A549 (cell line): ENCODE results near the gene ZNF418. TPM values are rescaled to one million over a fixed set of nuclear protein-coding genes. Genes with fewer than 3 reads are reported as not detected.

Experiments
- ATAC-seq, 2 experiments: fragments of 200-7000 bp in 1 of 2; fragments of >200 bp in 1 of 2; cut with Nextera tagmentation in 1 of 2; cut with Tn5 transposase in 1 of 2; 3 replicates each; pipeline versions ENCODE4 v1.8.0 to v1.9.1; 2018 to 2020; ENCODE audit warnings: mild to moderate bottlenecking in 1 of 2, moderate library complexity in 1 of 2
- CTCF ChIA-PET: fragments of 300-600 bp; sonication (Branson Sonifier 250); formaldehyde crosslinking; extraction: SDS; loops from one replicate; lab custom pipeline; 2021; ENCODE audit warnings: antibody characterized with exemption, inconsistent platforms; lab: Yijun Ruan, JAX
- POLR2A ChIA-PET: fragments of 350-600 bp; formaldehyde crosslinking; extraction: SDS; loops from one replicate; lab custom pipeline; 2021; ENCODE audit warnings: antibody characterized with exemption, inconsistent platforms; lab: Yijun Ruan, JAX
- DNase-seq, 2 experiments: peaks; one replicate each; pipeline versions ENCODE4 v3.0.0 to v3.0.0-alpha.2; 2011 to 2016; ENCODE audit warnings: low read depth in 1 of 2, low spot score in 1 of 2
- FAIRE-seq: peaks from 2 replicates; lab custom pipeline; 2011; peaks lifted over from hg19 to GRCh38; lab: Jason Lieb, UNC
- H3K27ac ChIP-seq, 2 experiments: fragments of >200 bp; sonication (Bioruptor Twin); formaldehyde crosslinking; 3 replicates each; pipeline ENCODE4 v1.5.1; 2016 to 2017
- H3K4me1 ChIP-seq: fragments of >200 bp; sonication (Bioruptor Twin); formaldehyde crosslinking; 3 replicates; pipeline ENCODE4 v1.6.1; 2016
- H3K4me2 ChIP-seq: fragments of >200 bp; sonication (Bioruptor Twin); formaldehyde crosslinking; 3 replicates; pipeline ENCODE4 v1.6.1; 2016
- H3K4me3 ChIP-seq: fragments of >200 bp; sonication (Bioruptor Twin); formaldehyde crosslinking; 3 replicates; pipeline ENCODE4 v1.5.1; 2016
- H3K9me3 ChIP-seq: fragments of >200 bp; sonication (Bioruptor Twin); formaldehyde crosslinking; 3 replicates; pipeline ENCODE4 v1.6.1; 2016
- BHLHE40 ChIP-seq: IDR thresholded peaks from 2 replicates; pipeline ENCODE4 v1.6.1; 2012; ENCODE audit warnings: low read depth, low read length, inconsistent platforms
- CBX2 ChIP-seq: fragments of 200-600 bp; sonication (generic); IDR thresholded peaks from 2 replicates; pipeline ENCODE4 v1.6.1; 2016; ENCODE audit warnings: low read depth, mild to moderate bottlenecking, borderline replicate concordance
- CBX8 ChIP-seq: fragments of 200-600 bp; sonication (generic); IDR thresholded peaks from 2 replicates; pipeline ENCODE4 v1.6.1; 2016
- CEBPB ChIP-seq, 2 experiments: fragments of >200 bp in 1 of 2; sonication (Bioruptor Twin) in 1 of 2; formaldehyde crosslinking in 1 of 2; IDR thresholded peaks; 2 replicates each; pipeline ENCODE4 v1.6.1; 2012 to 2016
- EHMT2 ChIP-seq: fragments of 200-600 bp; sonication (generic); IDR thresholded peaks from 2 replicates; pipeline ENCODE4 v1.6.1; 2016; ENCODE audit warnings: antibody characterized with exemption, low read depth, mild to moderate bottlenecking, moderate library complexity
- EP300 ChIP-seq, 2 experiments: fragments of >200 bp; sonication (Bioruptor Twin); formaldehyde crosslinking; IDR thresholded peaks; 2 replicates in 1 of 2; 3 replicates in 1 of 2; pipeline ENCODE4 v1.6.1; 2016 to 2017
- FOXS1 ChIP-seq: fragments of 250-450 bp; sonication (Bioruptor Pico); IDR thresholded peaks from 2 replicates; pipeline ENCODE4 v1.5.0; 2020; ENCODE audit warnings: mild to moderate bottlenecking, moderate library complexity
- GATA3 ChIP-seq: IDR thresholded peaks from 2 replicates; pipeline ENCODE4 v1.6.1; 2012; ENCODE audit warnings: borderline replicate concordance
- HEYL ChIP-seq: fragments of 250-450 bp; sonication (Bioruptor Pico); IDR thresholded peaks from 2 replicates; pipeline ENCODE4 v1.8.0; 2021; ENCODE audit warnings: mild to moderate bottlenecking, moderate library complexity
- KDM1A ChIP-seq: fragments of 200-600 bp; sonication (generic); IDR thresholded peaks from 2 replicates; pipeline ENCODE4 v1.6.1; 2016; ENCODE audit warnings: low read depth, mild to moderate bottlenecking
- PHF8 ChIP-seq: fragments of 200-600 bp; sonication (generic); IDR thresholded peaks from 2 replicates; pipeline ENCODE4 v1.6.1; 2016; ENCODE audit warnings: low read depth, mild to moderate bottlenecking, antibody characterized with exemption, moderate library complexity, borderline replicate concordance
- RAD21 ChIP-seq, 2 experiments: fragments of >200 bp in 1 of 2; sonication (Bioruptor Twin) in 1 of 2; formaldehyde crosslinking in 1 of 2; IDR thresholded peaks in 1 of 2; conservative IDR thresholded peaks in 1 of 2; 2 replicates in 1 of 2; 3 replicates in 1 of 2; pipeline ENCODE4 v1.6.1; 2012 to 2018; ENCODE audit warnings: inconsistent platforms in 1 of 2
- RFX5 ChIP-seq: fragments of 450-650 bp; IDR thresholded peaks from 2 replicates; pipeline ENCODE4 v1.7.1; 2014; ENCODE audit warnings: antibody characterized with exemption, mild to moderate bottlenecking, moderate library complexity
- SREBF2 ChIP-seq: fragments of 450-650 bp; IDR thresholded peaks from 2 replicates; pipeline ENCODE4 v1.6.1; 2014; ENCODE audit warnings: mild to moderate bottlenecking, moderate library complexity
- ZNF302 ChIP-seq: fragments of 250-450 bp; sonication (Bioruptor Pico); IDR thresholded peaks from 2 replicates; pipeline ENCODE4 v1.9.0; 2021; ENCODE audit warnings: inconsistent platforms, mild to moderate bottlenecking, moderate library complexity
- ZSCAN20 ChIP-seq: fragments of 250-450 bp; sonication (Bioruptor Pico); IDR thresholded peaks from 2 replicates; pipeline ENCODE4 v1.8.0; 2022; ENCODE audit warnings: mild to moderate bottlenecking, moderate library complexity
- polyA plus RNA-seq, 4 experiments: library from polyadenylated mRNA; depleted of rRNA in 3 of 4; stranded (reverse); fragments of >200 nt; fragmentation: RNase III in 1 of 4; extraction: RNeasy Plus Mini Kit Qiagen cat#74134 plus additional on column Dnase treatment in 1 of 4; gene quantifications; 2 replicates in 3 of 4; 3 replicates in 1 of 4; pipeline ENCODE4 v1.2.3, GENCODE V29; 2011 to 2017
- TF ChIP-seq, protein P1 (sequence below): fragments of 200-600 bp; sonication (generic); IDR thresholded peaks from 2 replicates; pipeline ENCODE4 v1.6.1; 2016; ENCODE audit warnings: antibody characterized with exemption, mild to moderate bottlenecking, moderate library complexity
- TF ChIP-seq, protein P2 (sequence below): IDR thresholded peaks from 2 replicates; pipeline ENCODE4 v1.6.1; 2012
- TF ChIP-seq, protein P3 (sequence below): fragments of >200 bp; sonication (Bioruptor Twin); formaldehyde crosslinking; IDR thresholded peaks from 2 replicates; pipeline ENCODE4 v1.6.1; 2016
- TF ChIP-seq, protein P4 (sequence below): IDR thresholded peaks from 2 replicates; pipeline ENCODE4 v1.6.1; 2012

The ZNF418 gene
- polyA plus RNA-seq, 2 of the 4 experiments (the other 2 are of a cell fraction), result 1.8 to 3.2 TPM

DNA sequence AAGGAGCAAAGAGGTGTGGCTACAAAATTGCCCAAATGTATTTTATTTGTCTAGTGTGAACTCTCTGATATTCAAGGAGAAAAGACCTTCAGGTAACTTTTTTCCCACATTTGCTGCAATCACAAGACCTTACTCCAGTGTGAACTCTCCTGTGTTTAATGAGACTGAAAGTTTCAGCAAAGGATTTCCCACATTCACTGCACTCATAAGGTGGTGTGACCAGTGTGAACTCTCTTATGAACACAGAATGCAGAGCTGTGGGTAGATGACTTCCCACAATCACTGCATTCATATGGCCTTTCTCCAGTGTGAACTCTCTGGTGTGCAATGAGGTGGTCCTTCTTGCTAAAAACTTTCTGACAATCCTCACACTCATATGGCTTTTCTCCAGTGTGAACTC, 62.8 kb downstream of the ZNF418 start:
- FAIRE-seq (no peak), DNase-seq (no peak), ATAC-seq (no peak)
- Histone ChIP-seq H3K27ac (no peak overlapping the region), H3K4me3 (no peak overlapping the region), H3K4me1 (no peaks in the 10 kb centered on the region), H3K4me2 (no peak overlapping the region), H3K9me3 (peaks cover 89% of the 10 kb centered on the region)
- CTCF ChIA-PET, result interaction anchor here (1.2 kb wide), 1 partner anchor 12 kb away, joined by 4 read pairs; no protein-coding TSS in a partner anchor
- POLR2A ChIA-PET, result no interaction called here
- TF ChIP-seq, protein P1, sequence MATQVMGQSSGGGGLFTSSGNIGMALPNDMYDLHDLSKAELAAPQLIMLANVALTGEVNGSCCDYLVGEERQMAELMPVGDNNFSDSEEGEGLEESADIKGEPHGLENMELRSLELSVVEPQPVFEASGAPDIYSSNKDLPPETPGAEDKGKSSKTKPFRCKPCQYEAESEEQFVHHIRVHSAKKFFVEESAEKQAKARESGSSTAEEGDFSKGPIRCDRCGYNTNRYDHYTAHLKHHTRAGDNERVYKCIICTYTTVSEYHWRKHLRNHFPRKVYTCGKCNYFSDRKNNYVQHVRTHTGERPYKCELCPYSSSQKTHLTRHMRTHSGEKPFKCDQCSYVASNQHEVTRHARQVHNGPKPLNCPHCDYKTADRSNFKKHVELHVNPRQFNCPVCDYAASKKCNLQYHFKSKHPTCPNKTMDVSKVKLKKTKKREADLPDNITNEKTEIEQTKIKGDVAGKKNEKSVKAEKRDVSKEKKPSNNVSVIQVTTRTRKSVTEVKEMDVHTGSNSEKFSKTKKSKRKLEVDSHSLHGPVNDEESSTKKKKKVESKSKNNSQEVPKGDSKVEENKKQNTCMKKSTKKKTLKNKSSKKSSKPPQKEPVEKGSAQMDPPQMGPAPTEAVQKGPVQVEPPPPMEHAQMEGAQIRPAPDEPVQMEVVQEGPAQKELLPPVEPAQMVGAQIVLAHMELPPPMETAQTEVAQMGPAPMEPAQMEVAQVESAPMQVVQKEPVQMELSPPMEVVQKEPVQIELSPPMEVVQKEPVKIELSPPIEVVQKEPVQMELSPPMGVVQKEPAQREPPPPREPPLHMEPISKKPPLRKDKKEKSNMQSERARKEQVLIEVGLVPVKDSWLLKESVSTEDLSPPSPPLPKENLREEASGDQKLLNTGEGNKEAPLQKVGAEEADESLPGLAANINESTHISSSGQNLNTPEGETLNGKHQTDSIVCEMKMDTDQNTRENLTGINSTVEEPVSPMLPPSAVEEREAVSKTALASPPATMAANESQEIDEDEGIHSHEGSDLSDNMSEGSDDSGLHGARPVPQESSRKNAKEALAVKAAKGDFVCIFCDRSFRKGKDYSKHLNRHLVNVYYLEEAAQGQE, result no peak
- TF ChIP-seq EP300 (IDR thresholded peaks at IDR 0.05), result no peak
- TF ChIP-seq ZSCAN20, result no peak
- no peak for TF ChIP-seq CBX2
- TF ChIP-seq, protein P2, sequence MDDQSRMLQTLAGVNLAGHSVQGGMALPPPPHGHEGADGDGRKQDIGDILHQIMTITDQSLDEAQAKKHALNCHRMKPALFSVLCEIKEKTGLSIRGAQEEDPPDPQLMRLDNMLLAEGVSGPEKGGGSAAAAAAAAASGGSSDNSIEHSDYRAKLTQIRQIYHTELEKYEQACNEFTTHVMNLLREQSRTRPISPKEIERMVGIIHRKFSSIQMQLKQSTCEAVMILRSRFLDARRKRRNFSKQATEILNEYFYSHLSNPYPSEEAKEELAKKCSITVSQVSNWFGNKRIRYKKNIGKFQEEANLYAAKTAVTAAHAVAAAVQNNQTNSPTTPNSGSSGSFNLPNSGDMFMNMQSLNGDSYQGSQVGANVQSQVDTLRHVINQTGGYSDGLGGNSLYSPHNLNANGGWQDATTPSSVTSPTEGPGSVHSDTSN, result no peak
- no peak for TF ChIP-seq GATA3
- no peak for TF ChIP-seq CEBPB (IDR thresholded peaks at IDR 0.05)
- no peak for TF ChIP-seq CBX8
- no peak for TF ChIP-seq RAD21 (conservative IDR thresholded peaks at IDR 0.05 in 1 of 2, IDR thresholded peaks at IDR 0.05 in 1 of 2)
- no peak for TF ChIP-seq FOXS1
- TF ChIP-seq, protein P3, sequence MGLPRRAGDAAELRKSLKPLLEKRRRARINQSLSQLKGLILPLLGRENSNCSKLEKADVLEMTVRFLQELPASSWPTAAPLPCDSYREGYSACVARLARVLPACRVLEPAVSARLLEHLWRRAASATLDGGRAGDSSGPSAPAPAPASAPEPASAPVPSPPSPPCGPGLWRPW, result no peak
- TF ChIP-seq ZNF302 (CRISPR knock-in tag), result no peak
- TF ChIP-seq EHMT2, result no peak
- TF ChIP-seq BHLHE40, result no peak
- TF ChIP-seq SREBF2, result no peak
- TF ChIP-seq PHF8, result no peak
- TF ChIP-seq RFX5, result no peak
- TF ChIP-seq, protein P4, sequence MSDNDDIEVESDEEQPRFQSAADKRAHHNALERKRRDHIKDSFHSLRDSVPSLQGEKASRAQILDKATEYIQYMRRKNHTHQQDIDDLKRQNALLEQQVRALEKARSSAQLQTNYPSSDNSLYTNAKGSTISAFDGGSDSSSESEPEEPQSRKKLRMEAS, result no peak
- TF ChIP-seq HEYL (CRISPR knock-in tag), result no peak
- TF ChIP-seq KDM1A, result no peak

Other genes starting within 250 kb of the ZNF418 start
- gene ZNF154, start 226.2 kb downstream of the ZNF418 start, polyA plus RNA-seq (2011; rRNA removed), result not detected in 2 replicates
- gene ZNF154, start 226.2 kb downstream of the ZNF418 start, polyA plus RNA-seq (2017; fragmentation: RNase III; extraction: RNeasy Plus Mini Kit Qiagen cat#74134 plus additional on column Dnase treatment), result not detected in 3 replicates
- gene ZNF671, start 207.8 kb downstream of the ZNF418 start, polyA plus RNA-seq (2011; rRNA removed), result 1.4 and 1.5 TPM in 2 replicates
- 0.85 to 1.1 TPM (median 1.0 TPM) in 3 replicates for gene ZNF671, start 207.8 kb downstream of the ZNF418 start, polyA plus RNA-seq (2017; fragmentation: RNase III; extraction: RNeasy Plus Mini Kit Qiagen cat#74134 plus additional on column Dnase treatment)
- gene ZNF776, start 188.6 kb downstream of the ZNF418 start, polyA plus RNA-seq (2011; rRNA removed), result 9.3 and 10.5 TPM in 2 replicates
- 5.3 to 7.0 TPM (median 6.1 TPM) in 3 replicates for gene ZNF776, start 188.6 kb downstream of the ZNF418 start, polyA plus RNA-seq (2017; fragmentation: RNase III; extraction: RNeasy Plus Mini Kit Qiagen cat#74134 plus additional on column Dnase treatment)
- 8.1 and 8.2 TPM in 2 replicates for gene ZNF586, start 165.7 kb downstream of the ZNF418 start, polyA plus RNA-seq (2011; rRNA removed)
- 7.1 to 8.5 TPM (median 7.3 TPM) in 3 replicates for gene ZNF586, start 165.7 kb downstream of the ZNF418 start, polyA plus RNA-seq (2017; fragmentation: RNase III; extraction: RNeasy Plus Mini Kit Qiagen cat#74134 plus additional on column Dnase treatment)
- 5.7 and 5.8 TPM in 2 replicates for gene ZNF552, start 120.5 kb downstream of the ZNF418 start, polyA plus RNA-seq (2011; rRNA removed)
- 6.0 to 7.2 TPM (median 6.5 TPM) in 3 replicates for gene ZNF552, start 120.5 kb downstream of the ZNF418 start, polyA plus RNA-seq (2017; fragmentation: RNase III; extraction: RNeasy Plus Mini Kit Qiagen cat#74134 plus additional on column Dnase treatment)
- gene ZNF587B, start 105.1 kb downstream of the ZNF418 start, polyA plus RNA-seq (2011; rRNA removed), result 14.2 and 14.9 TPM in 2 replicates
- 13.2 to 15.8 TPM (median 14.1 TPM) in 3 replicates for gene ZNF587B, start 105.1 kb downstream of the ZNF418 start, polyA plus RNA-seq (2017; fragmentation: RNase III; extraction: RNeasy Plus Mini Kit Qiagen cat#74134 plus additional on column Dnase treatment)
- 12.1 and 17.2 TPM in 2 replicates for gene ZNF587, start 85.5 kb downstream of the ZNF418 start, polyA plus RNA-seq (2011; rRNA removed)
- 10.2 to 11.2 TPM (median 10.7 TPM) in 3 replicates for gene ZNF587, start 85.5 kb downstream of the ZNF418 start, polyA plus RNA-seq (2017; fragmentation: RNase III; extraction: RNeasy Plus Mini Kit Qiagen cat#74134 plus additional on column Dnase treatment)
- 5.5 and 6.9 TPM in 2 replicates for gene ZNF814, start 46.4 kb downstream of the ZNF418 start, polyA plus RNA-seq (2011; rRNA removed)
- 2.1 to 3.0 TPM (median 2.6 TPM) in 3 replicates for gene ZNF814, start 46.4 kb downstream of the ZNF418 start, polyA plus RNA-seq (2017; fragmentation: RNase III; extraction: RNeasy Plus Mini Kit Qiagen cat#74134 plus additional on column Dnase treatment)
- 8.0 and 8.7 TPM in 2 replicates for gene ZNF417, start 18.8 kb downstream of the ZNF418 start, polyA plus RNA-seq (2011; rRNA removed)
- gene ZNF417, start 18.8 kb downstream of the ZNF418 start, polyA plus RNA-seq (2017; fragmentation: RNase III; extraction: RNeasy Plus Mini Kit Qiagen cat#74134 plus additional on column Dnase treatment), result 5.6 to 5.9 TPM (median 5.8 TPM) in 3 replicates
- 2.5 and 2.9 TPM in 2 replicates for gene ZNF256, start 12.3 kb upstream of the ZNF418 start, polyA plus RNA-seq (2011; rRNA removed)
- 1.4 to 1.7 TPM (median 1.6 TPM) in 3 replicates for gene ZNF256, start 12.3 kb upstream of the ZNF418 start, polyA plus RNA-seq (2017; fragmentation: RNase III; extraction: RNeasy Plus Mini Kit Qiagen cat#74134 plus additional on column Dnase treatment)
- 0.13 and 0.15 TPM in 2 replicates for gene C19orf18, start 39.1 kb upstream of the ZNF418 start, polyA plus RNA-seq (2011; rRNA removed)
- 0.17 to 0.25 TPM in 2 of 3 replicates, not detected in the other for gene C19orf18, start 39.1 kb upstream of the ZNF418 start, polyA plus RNA-seq (2017; fragmentation: RNase III; extraction: RNeasy Plus Mini Kit Qiagen cat#74134 plus additional on column Dnase treatment)
- 4.8 and 5.1 TPM in 2 replicates for gene ZNF606, start 67.4 kb upstream of the ZNF418 start, polyA plus RNA-seq (2011; rRNA removed)
- gene ZNF606, start 67.4 kb upstream of the ZNF418 start, polyA plus RNA-seq (2017; fragmentation: RNase III; extraction: RNeasy Plus Mini Kit Qiagen cat#74134 plus additional on column Dnase treatment), result 4.5 to 5.1 TPM (median 4.5 TPM) in 3 replicates
- not detected in 2 replicates for gene ZSCAN1, start 98.6 kb upstream of the ZNF418 start, polyA plus RNA-seq (2011; rRNA removed)
- not detected in 3 replicates for gene ZSCAN1, start 98.6 kb upstream of the ZNF418 start, polyA plus RNA-seq (2017; fragmentation: RNase III; extraction: RNeasy Plus Mini Kit Qiagen cat#74134 plus additional on column Dnase treatment)
- not detected in 2 replicates for gene ZNF135, start 123.9 kb upstream of the ZNF418 start, polyA plus RNA-seq (2011; rRNA removed)
- gene ZNF135, start 123.9 kb upstream of the ZNF418 start, polyA plus RNA-seq (2017; fragmentation: RNase III; extraction: RNeasy Plus Mini Kit Qiagen cat#74134 plus additional on column Dnase treatment), result not detected in 3 replicates
- 2.2 and 2.9 TPM in 2 replicates for gene ZSCAN18, start 162.8 kb upstream of the ZNF418 start, polyA plus RNA-seq (2011; rRNA removed)
- 2.3 to 3.3 TPM (median 2.6 TPM) in 3 replicates for gene ZSCAN18, start 162.8 kb upstream of the ZNF418 start, polyA plus RNA-seq (2017; fragmentation: RNase III; extraction: RNeasy Plus Mini Kit Qiagen cat#74134 plus additional on column Dnase treatment)
- 5.7 and 6.2 TPM in 2 replicates for gene ZNF329, start 215.4 kb upstream of the ZNF418 start, polyA plus RNA-seq (2011; rRNA removed)
- 2.7 to 2.8 TPM (median 2.8 TPM) in 3 replicates for gene ZNF329, start 215.4 kb upstream of the ZNF418 start, polyA plus RNA-seq (2017; fragmentation: RNase III; extraction: RNeasy Plus Mini Kit Qiagen cat#74134 plus additional on column Dnase treatment)
- gene ZNF274, start 247.7 kb upstream of the ZNF418 start, polyA plus RNA-seq (2011; rRNA removed), result 27.3 and 28.7 TPM in 2 replicates
- gene ZNF274, start 247.7 kb upstream of the ZNF418 start, polyA plus RNA-seq (2017; fragmentation: RNase III; extraction: RNeasy Plus Mini Kit Qiagen cat#74134 plus additional on column Dnase treatment), result 15.8 to 18.8 TPM (median 18.3 TPM) in 3 replicates